ENCODE data around the gene SLC29A3. TPM values are rescaled to one million over a fixed set of nuclear protein-coding genes. Genes with fewer than 3 reads are reported as not detected.

Gene SLC29A3
- total RNA-seq, 2 donors from 2014 or later: 14.1 to 16.8 TPM

DNA sequence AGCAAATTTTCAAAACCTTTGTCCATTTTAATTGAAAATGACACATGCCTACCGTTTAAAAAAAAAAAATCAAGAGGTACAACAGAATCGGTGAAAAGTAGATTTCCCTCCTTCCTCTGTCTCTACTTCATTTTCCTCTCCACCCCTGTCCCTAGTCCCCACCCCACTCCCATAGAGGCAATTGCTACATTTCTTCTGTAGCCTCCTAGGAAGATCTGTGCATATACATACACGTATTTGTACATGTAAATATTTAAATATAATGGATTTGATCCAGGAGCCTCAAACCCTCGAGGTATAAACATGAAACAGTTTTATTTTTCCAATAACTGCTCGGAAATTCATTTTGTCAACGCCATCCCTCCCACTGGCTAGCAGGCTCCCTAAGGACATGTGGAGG lies 14.1 kb upstream of the SLC29A3 start:
- Histone ChIP-seq H3K9ac (ENCODE audit: extremely low read depth, low read length, poor library complexity, severe bottlenecking) (no peak overlapping the region), H3K9me3 (ENCODE audit: control insufficient read depth, low read length) (no peaks in the 10 kb centered on the region), H3K27me3 (ENCODE audit: control insufficient read depth, insufficient read depth, low read length, poor library complexity, severe bottlenecking) (no peaks in the 10 kb centered on the region), H3K4me1 (ENCODE audit: control insufficient read depth, insufficient read depth, low read length) (peaks cover 7% of the 10 kb centered on the region), H3K4me3 (ENCODE audit: low read length) (no peak overlapping the region), H3K36me3 (ENCODE audit: control insufficient read depth, insufficient read depth, low read length) (no peaks in the 10 kb centered on the region), H3K27ac (ENCODE audit: low read depth, low read length) (no peak overlapping the region)
- 89 to 99% methylated on average over 5 of the region's 6 CpGs for WGBS, 2 experiments (ENCODE audit: insufficient coverage in 1 of 2, insufficient read length in 1 of 2)
- no peak overlapping the region for H3K27ac Mint-ChIP-seq
- no peaks in the 10 kb centered on the region for H3K36me3 Mint-ChIP-seq (ENCODE audit: low read depth)
- DNase-seq: no peak
- TF ChIP-seq, protein P1, sequence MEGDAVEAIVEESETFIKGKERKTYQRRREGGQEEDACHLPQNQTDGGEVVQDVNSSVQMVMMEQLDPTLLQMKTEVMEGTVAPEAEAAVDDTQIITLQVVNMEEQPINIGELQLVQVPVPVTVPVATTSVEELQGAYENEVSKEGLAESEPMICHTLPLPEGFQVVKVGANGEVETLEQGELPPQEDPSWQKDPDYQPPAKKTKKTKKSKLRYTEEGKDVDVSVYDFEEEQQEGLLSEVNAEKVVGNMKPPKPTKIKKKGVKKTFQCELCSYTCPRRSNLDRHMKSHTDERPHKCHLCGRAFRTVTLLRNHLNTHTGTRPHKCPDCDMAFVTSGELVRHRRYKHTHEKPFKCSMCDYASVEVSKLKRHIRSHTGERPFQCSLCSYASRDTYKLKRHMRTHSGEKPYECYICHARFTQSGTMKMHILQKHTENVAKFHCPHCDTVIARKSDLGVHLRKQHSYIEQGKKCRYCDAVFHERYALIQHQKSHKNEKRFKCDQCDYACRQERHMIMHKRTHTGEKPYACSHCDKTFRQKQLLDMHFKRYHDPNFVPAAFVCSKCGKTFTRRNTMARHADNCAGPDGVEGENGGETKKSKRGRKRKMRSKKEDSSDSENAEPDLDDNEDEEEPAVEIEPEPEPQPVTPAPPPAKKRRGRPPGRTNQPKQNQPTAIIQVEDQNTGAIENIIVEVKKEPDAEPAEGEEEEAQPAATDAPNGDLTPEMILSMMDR (conservative IDR thresholded peaks at IDR 0.05): no peak
- no peaks in the 10 kb centered on the region for H3K9me3 Mint-ChIP-seq
- H3K27me3 Mint-ChIP-seq (ENCODE audit: insufficient read depth): no peaks in the 10 kb centered on the region
- no peak overlapping the region for H3K4me3 Mint-ChIP-seq
- peaks cover 6% of the 10 kb centered on the region for H3K4me1 Mint-ChIP-seq

DNA sequence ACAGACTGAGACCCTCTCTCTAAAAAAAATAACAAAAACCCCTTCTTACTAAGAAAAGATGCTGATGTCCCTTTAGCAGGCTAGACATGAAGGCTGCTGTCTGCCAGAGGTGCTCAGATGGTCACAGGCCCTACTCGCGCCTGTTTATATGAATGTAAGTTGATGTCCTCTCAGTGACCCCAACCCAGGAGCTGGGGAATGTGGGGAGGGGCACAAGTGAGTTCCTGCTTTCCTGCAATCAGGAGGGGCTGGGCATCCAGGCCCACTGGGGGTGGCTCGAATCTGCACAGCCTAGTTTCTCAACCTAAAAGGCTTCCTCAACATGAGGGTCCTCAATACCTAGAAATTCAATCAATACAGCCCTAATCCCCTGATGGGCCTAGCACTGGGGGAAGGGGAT lies 12.1 kb upstream of the SLC29A3 start:
- 89% methylated on average over 3 of the region's 3 CpGs; no CpG with 5 or more reads in 1 of the 2 experiments for WGBS, 2 experiments (ENCODE audit: insufficient coverage in 1 of 2, insufficient read length in 1 of 2)
- no peak for DNase-seq
- Mint-ChIP-seq H3K36me3 (ENCODE audit: low read depth) (no peaks in the 10 kb centered on the region), H3K4me3 (no peak overlapping the region), H3K27ac (no peak overlapping the region), H3K9me3 (no peaks in the 10 kb centered on the region), H3K27me3 (ENCODE audit: insufficient read depth) (peaks cover 1% of the 10 kb centered on the region), H3K4me1 (peaks cover 12% of the 10 kb centered on the region)
- TF ChIP-seq, protein P1 (conservative IDR thresholded peaks at IDR 0.05): no peak
- Histone ChIP-seq H3K4me3 (ENCODE audit: low read length) (no peak overlapping the region), H3K27me3 (ENCODE audit: control insufficient read depth, insufficient read depth, low read length, poor library complexity, severe bottlenecking) (no peaks in the 10 kb centered on the region), H3K9ac (ENCODE audit: extremely low read depth, low read length, poor library complexity, severe bottlenecking) (no peak overlapping the region), H3K9me3 (ENCODE audit: control insufficient read depth, low read length) (no peaks in the 10 kb centered on the region), H3K27ac (ENCODE audit: low read depth, low read length) (no peak overlapping the region), H3K36me3 (ENCODE audit: control insufficient read depth, insufficient read depth, low read length) (no peaks in the 10 kb centered on the region), H3K4me1 (ENCODE audit: control insufficient read depth, insufficient read depth, low read length) (peaks cover 11% of the 10 kb centered on the region)

DNA sequence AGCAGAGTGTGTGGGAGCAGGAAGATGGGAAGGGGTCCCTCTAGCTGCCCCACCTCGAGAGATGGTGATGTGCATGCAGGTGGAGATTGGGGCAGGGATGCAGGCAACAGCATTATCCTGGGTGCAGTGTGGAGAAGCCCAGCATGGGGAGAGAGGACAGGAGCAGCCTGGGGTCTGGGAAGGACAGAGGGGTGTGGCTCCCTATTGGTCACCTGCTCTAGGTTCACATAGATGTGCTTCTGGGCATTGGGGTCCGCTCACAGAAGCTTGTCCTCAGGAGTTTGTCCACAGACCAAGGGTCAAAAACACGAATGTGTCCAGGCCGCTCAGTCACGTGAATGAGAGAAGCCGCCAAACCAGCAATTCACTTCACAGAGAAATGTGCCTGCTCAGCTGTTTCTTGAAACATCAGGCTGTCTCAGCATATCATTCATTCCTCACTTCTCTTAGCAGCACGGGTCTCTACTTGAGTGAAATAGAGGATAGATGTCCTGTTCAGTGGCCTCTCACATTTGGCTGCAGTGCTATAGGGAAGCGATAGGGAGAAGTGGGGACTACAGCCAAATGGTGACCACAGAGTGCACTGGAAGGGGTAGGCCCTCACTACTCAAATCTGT lies 11.5 kb upstream of the SLC29A3 start:
- TF ChIP-seq, protein P1 (conservative IDR thresholded peaks at IDR 0.05): no peak
- H3K36me3 ChIP-seq (ENCODE audit: control insufficient read depth, insufficient read depth, low read length): no peaks in the 10 kb centered on the region
- no peak for DNase-seq
- peaks cover 12% of the 10 kb centered on the region for H3K4me1 Mint-ChIP-seq
- H3K27ac ChIP-seq (ENCODE audit: low read depth, low read length): no peak overlapping the region
- H3K4me1 ChIP-seq (ENCODE audit: control insufficient read depth, insufficient read depth, low read length): peaks cover 11% of the 10 kb centered on the region
- no peaks in the 10 kb centered on the region for H3K27me3 ChIP-seq (ENCODE audit: control insufficient read depth, insufficient read depth, low read length, poor library complexity, severe bottlenecking)
- 89 to 92% methylated on average over 6 to 8 of the region's 8 CpGs for WGBS, 2 experiments (ENCODE audit: insufficient coverage in 1 of 2, insufficient read length in 1 of 2)
- H3K9me3 ChIP-seq (ENCODE audit: control insufficient read depth, low read length): no peaks in the 10 kb centered on the region
- H3K4me3 ChIP-seq (ENCODE audit: low read length): no peak overlapping the region
- H3K36me3 Mint-ChIP-seq (ENCODE audit: low read depth): no peaks in the 10 kb centered on the region
- H3K9me3 Mint-ChIP-seq: no peaks in the 10 kb centered on the region
- H3K27me3 Mint-ChIP-seq (ENCODE audit: insufficient read depth): peaks cover 2% of the 10 kb centered on the region
- no peak overlapping the region for H3K9ac ChIP-seq (ENCODE audit: extremely low read depth, low read length, poor library complexity, severe bottlenecking)
- H3K4me3 Mint-ChIP-seq: no peak overlapping the region
- H3K27ac Mint-ChIP-seq: no peak overlapping the region

All from endodermal cell (in vitro differentiated cells).